B cell (primary cell): ENCODE results near the gene POLK.

Experiments
- CTCF ChIP-seq: fragments of 200-600 bp; IDR thresholded peaks from one replicate; pipeline ENCODE4 v1.8.0; 2022; ENCODE audit warnings: antibody characterized with exemption, mild to moderate bottlenecking
- EZH2 ChIP-seq: IDR thresholded peaks from 2 replicates; pipeline ENCODE4 v1.6.1; 2012; ENCODE audit warnings: borderline replicate concordance, low read depth, mild to moderate bottlenecking, moderate library complexity, low read length; ENCODE audit not compliant: insufficient read depth, poor library complexity, severe bottlenecking

- TF ChIP-seq CTCF (no peak), EZH2 (no peak)
Observed at GRCh38 chr5:75532190-75532589, 20.5 kb downstream of the POLK start.
